ENCODE results near the gene TM4SF20.
"Not testable (repeated sequence)": the region's sequence is repeated elsewhere in the genome, so short reads cannot be mapped to it uniquely, and the experiment has no call there.

The TM4SF20 gene

GRCh38 chr2:227398684-227399670 is 19.9 kb upstream of the TM4SF20 start:
- DNase-seq = no peak

- DNase-seq = no peak
These were observed 18.5 kb upstream of the TM4SF20 start for GRCh38 chr2:227397562-227397961.

GRCh38 chr2:227395556-227395955 is 16.4 kb upstream of the TM4SF20 start:
- DNase-seq = no peak

DNA sequence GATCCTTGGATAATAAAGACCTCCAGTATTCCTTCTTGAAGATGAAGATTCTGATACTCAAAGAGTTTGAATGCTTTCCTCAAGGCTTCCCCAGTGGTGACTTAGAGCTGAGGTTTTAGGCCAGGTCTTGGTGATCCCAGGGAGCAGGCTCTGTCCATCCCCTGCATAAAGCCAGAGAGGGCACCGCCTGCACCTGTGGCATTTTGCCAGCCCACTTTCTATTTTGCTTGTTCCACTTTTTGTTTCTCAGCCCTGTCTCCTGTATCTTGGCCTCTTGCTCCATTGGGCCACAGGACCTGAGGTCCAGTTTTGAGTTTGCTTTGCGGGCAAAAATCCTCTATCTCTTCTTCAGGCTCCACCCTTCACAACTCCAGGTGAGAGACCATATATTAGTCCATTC is 15.3 kb upstream of the TM4SF20 start:
- no peak for DNase-seq

DNA sequence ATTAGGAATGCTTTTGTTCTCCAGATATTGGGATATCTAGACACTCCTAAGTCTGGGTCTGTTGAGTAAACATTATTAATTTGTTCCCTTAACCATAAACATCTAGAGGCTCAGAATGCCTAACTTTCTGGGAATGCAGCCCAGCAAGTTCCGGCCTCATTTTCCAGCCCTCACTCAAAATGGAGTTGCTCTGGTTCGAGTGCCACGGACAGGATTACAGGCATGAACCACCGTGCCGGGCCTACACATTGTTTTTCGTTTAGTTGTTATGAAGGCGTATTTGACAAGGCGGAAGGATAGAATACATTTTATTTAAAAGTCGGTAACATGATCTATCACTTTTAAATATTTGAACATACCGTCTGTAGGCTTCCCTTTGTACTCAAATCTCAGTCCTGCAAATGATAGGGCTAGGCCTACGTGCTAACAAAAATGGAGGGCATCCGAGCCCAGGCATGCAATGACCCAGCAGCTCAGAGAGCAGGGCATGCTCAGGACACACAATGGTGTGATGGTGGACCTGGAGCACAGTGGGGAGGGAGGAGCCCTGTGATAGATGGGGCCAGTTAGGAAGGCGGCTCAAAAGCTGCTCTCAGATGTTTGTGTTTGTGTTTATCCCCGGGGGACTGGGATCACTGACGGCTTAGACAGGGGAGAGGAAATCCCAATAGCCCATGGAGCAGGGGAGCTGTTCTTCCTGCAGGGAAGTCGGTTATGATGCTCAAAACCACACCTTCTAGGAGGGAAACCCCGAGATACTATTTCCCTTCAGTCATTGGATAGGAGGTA is 11.6 kb upstream of the TM4SF20 start:
- DNase-seq = no peak

- no peak for DNase-seq
These were observed 10.6 kb upstream of the TM4SF20 start for GRCh38 chr2:227389661-227390060.

DNA sequence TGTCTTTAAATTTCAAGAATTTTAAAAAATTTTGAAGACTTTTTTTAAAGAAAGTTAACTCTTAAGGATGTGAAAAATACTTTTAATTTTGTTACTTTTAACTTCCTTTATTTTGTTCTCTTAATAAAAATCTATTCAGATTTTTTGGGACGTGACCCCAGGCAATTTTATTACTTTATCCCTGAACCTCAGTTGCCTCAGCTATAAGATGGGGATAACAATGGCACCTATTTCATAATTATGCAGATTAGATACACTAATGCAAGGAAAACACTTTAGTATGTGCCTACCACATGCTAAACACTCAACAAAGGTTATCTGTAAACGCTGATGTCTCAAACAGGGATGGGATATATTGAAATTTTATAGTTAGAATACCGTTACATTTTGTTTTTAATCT is 10.1 kb upstream of the TM4SF20 start:
- no peak for DNase-seq

DNA sequence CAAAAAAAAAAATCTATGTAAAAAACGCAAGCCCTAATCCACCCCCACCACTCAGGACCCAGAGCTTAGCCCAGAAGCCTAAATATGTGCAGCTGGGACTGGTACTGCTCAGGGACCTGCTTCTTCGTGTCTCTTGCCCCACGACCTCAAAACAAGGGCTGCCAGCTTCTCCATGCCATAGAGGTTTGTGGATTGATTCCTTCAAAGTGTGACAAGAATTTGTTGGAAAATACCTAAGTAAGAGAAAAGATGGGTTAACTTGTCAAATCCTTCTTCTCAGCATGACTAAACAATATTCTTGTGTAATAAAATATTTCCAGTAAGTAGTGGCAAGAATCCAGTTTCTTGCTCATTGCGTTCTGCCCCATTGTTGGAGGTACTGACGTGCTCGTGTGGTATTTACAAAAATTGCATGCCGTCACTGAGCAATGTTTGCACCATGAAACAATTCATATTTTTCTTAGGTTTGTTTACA is 9.5 kb upstream of the TM4SF20 start:
- no peak for DNase-seq

DNA sequence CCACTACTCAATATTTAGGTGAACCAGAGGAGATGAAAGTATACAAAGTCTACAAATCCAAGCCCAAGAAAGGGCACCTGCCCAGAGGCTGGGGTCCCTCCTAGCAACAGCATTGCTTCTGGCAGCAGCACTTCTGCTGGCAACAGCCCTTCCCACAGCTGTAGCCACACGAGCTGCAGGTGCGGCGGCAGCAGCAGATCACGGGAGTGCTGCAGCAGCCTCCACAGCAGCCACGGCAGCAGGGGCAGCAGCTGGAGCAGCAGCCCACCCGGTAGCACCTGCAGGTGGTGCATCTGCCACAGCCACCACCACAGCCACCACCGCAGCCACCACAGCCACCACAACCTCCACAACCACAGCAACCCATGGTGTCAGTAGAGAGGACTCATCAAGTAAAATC is 8.5 kb upstream of the TM4SF20 start, which contains the start of gene SCYGR1:
Gene SCYGR1 (minus strand): TSS at position 367 of the 400 bp plus-strand sequence. CDS start 0 bp downstream, at position 367.
- not testable (repeated sequence) for DNase-seq

- DNase-seq = no peak
These were observed 7.5 kb upstream of the TM4SF20 start for GRCh38 chr2:227386630-227387029.

- no peak for DNase-seq
These were observed 4.6 kb upstream of the TM4SF20 start for GRCh38 chr2:227383686-227384085.

DNA sequence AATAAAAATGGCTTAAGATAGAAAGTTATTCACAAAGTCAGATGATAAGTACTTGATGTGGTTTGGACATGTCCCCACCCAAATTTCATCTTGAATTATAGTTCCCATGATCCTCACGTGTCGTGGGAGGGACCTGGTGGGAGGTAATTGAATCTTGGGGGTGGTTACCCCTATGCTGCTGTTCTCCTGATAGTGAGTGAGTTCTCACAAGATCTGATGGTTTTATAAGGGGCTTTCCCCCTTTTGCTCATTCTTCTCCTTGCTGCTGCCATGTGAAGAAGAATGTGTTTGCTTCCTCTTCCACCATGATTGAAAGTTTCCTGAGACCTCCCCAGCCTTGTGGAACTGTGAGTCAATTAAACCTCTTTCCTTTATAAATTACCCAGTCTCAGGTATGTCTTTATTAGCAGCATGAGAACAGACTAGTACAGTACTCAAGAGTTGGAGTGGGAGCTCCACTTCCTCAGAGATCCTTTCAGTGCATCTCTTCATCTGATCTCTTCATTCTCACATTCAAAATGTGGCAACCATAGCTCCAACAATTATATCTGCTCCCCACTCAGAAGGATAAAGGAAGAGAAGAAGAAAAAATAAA is 3.2 kb upstream of the TM4SF20 start:
- DNase-seq = not testable (repeated sequence)

DNA sequence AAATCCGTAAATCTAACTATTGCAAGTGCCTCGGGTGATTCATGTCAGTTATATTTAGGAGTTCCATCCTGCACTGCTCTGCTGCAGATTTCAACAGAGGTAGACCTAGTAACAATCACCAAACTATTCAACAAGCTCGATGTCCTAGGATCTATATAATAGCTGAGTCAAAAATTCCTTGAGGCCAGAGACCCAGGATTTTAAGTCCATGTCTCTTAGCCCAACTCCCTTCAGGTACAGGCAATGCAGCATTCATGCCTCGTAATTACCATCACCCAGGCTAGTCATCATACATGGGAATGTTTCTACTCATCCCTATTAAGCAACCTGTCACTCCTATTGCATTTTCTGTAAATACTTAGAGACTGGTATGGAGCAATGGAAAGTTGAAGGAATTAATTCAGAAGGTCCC is 729 bp downstream of the TM4SF20 start:
- no peak for DNase-seq

- DNase-seq = no peak
These were observed 1.4 kb downstream of the TM4SF20 start for GRCh38 chr2:227377467-227378351.

DNA sequence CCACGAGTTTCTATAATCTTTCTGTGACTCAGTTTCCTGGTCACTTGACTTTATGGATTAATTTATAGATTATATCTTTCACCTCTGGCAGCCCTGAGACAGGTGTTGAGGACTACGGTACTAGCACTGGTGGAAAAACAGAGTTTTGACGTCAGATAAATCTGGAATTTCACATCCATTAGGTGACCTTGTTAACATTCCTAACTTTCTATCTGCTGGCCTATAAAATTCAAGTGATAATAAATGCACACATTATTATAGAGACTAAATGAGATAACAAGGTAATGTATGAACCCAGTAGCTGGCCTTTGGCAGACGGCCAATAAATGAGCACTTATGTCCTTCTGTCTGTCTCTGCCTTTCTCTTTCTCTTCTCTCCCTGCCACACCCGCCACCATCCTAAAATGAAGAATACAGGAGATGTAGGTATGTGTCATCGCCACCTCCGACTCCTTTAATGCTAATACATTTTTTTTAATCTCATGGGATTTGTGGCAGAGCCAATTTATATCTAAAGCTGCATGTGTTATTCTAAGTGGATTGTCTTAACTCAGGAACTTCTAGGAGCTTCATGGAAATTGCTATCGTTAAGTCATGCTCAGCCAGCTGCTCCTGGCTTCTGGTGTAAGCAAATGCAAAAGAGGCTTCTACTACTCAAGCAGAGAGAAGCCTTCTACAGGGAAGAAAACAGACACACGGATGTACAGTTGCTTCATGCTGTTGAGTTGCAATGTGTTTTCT is 2.3 kb downstream of the TM4SF20 start:
- DNase-seq = no peak

- no peak for DNase-seq
These were observed 4.9 kb downstream of the TM4SF20 start for GRCh38 chr2:227374158-227374557.

DNA sequence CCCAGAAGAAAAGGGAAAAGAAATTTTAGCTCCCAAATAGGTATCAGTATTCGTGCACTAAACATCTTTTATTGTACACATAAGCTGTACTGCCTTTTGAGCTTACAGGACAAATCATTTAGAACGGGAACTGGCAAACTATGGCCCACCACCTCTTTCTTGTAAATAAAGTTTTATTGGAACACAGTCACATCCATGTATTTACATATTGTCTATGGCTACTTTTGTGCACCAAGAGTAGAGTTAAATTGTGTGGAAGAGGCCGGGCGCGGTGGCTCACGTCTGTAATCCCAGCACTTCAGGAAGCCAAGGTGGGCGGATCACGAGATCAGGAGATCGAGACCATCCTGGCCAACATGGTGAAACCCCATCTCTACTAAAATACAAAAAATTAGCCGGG is 5.7 kb downstream of the TM4SF20 start:
- no peak for DNase-seq

DNA sequence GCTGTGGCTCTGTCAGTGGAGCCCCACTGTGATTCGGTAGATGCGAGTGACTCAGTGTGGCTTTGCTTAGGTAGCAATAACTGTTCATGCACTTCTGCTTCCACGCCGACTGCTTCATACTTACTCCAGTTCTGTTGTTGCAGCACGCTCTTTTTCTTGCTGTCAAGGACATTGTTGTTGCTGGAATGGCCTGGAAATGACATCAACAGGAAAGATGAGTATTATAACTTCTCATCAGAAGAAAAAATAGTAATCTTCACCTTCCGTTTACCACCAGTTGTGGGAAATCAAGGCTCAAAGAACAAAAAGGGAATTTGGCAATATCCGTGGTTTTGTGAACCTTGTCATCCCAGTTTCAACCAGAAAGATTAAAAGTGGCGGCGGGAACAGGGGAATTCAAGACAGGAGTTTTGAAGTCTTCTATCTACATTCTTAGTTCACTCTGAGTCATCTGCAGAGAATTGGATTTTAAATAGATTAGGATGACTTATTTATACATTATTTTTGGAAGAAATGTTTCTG is 8.3 kb downstream of the TM4SF20 start:
- DNase-seq = no peak

DNA sequence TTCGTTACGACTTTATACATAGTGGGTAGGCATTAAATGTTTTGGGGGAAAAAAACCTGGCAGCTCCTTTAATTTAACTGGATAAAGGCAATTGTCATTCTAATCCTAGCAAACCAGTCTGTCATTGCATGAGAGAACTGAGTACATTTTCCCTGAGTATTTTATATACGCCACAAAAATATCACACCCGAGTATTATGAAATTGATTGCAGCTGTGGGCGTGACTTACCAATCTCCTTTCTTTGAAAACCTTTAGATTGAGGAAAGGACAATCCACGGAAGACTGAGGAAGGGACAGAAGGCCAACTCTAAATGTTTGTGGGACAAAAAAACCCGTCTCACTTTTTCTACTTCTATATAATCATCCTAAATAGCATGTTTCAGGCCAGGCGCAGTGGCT is 9.0 kb downstream of the TM4SF20 start:
- no peak for DNase-seq

- DNase-seq = no peak
These were observed 10.5 kb downstream of the TM4SF20 start for GRCh38 chr2:227368574-227368973.

DNA sequence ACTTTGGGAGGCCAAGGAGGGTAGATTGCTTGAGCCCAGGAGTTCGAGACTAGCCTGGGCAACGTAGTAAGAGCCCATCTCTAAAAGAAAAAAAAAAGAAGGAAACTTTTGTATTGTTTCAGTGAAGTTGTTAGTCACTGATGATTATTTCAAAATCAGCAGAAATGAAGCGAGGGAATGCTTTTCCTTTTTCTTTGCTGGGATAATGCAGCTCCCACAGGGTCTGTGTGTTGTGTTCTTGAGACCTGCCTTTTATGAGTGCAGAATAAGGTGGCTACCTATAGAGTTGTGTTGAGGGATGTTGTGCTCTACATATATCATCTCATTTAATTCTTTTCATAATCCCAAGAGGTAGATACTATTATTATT is 11.7 kb downstream of the TM4SF20 start:
- no peak for DNase-seq

All from effector CD4-positive, alpha-beta T cell (primary cell).